Brain microvascular endothelial cell (primary cell): ENCODE measurements around the gene PSMD1.

Source experiments
- DNase-seq: peaks from one replicate; pipeline ENCODE4 v3.0.0-alpha.2; 2020
- H3K27ac ChIP-seq: fragments of 250-450 bp; sonication (Bioruptor Pico); 2 replicates; pipeline ENCODE4 v1.5.1; 2020; ENCODE audit warnings: mild to moderate bottlenecking, moderate library complexity
- H3K27me3 ChIP-seq: fragments of 250-450 bp; sonication (Bioruptor Pico); replicated peaks from 2 replicates; pipeline ENCODE4 v1.5.1; 2020; ENCODE audit warnings: mild to moderate bottlenecking
- H3K36me3 ChIP-seq: fragments of 250-450 bp; sonication (Bioruptor Pico); replicated peaks from 2 replicates; pipeline ENCODE4 v1.5.1; 2020; ENCODE audit warnings: mild to moderate bottlenecking
- H3K4me3 ChIP-seq: 2 replicates; pipeline ENCODE4 v1.5.1; 2011; ENCODE audit warnings: low read depth, mild to moderate bottlenecking, control low read depth, low read length, moderate library complexity
- CTCF ChIP-seq: IDR thresholded peaks from 2 replicates; pipeline ENCODE4 v1.5.1; 2011; ENCODE audit warnings: low read depth, mild to moderate bottlenecking, moderate library complexity, low read length, control low read depth, inconsistent platforms; ENCODE audit errors: missing control alignments
- in situ Hi-C: cut with HindIII; loops from 2 replicates; pipeline ENCODE4 v1.10.0; 2017; ENCODE audit warnings: low sequenced_read_pairs, low pct_ligation_motif_present

PSMD1 gene

GRCh38 chr2:231187736-231188505, 131.3 kb downstream of the PSMD1 start:
- Histone ChIP-seq H3K36me3 (no peaks in the 10 kb centered on the region), H3K27ac (peak overlapping the region; percentile 52), H3K4me3 (no peak overlapping the region), H3K27me3 (no peaks in the 10 kb centered on the region)
- in situ Hi-C loops: no loop called here
- no peak for TF ChIP-seq CTCF
- peak; percentile 66 for DNase-seq

GRCh38 chr2:231188506-231189170, 132.0 kb downstream of the PSMD1 start:
- no peaks in the 10 kb centered on the region for H3K36me3 ChIP-seq
- no peak for TF ChIP-seq CTCF
- no peak overlapping the region for H3K4me3 ChIP-seq
- in situ Hi-C loops: no loop called here
- DNase-seq: no peak
- no peak overlapping the region for H3K27ac ChIP-seq
- no peaks in the 10 kb centered on the region for H3K27me3 ChIP-seq

DNA sequence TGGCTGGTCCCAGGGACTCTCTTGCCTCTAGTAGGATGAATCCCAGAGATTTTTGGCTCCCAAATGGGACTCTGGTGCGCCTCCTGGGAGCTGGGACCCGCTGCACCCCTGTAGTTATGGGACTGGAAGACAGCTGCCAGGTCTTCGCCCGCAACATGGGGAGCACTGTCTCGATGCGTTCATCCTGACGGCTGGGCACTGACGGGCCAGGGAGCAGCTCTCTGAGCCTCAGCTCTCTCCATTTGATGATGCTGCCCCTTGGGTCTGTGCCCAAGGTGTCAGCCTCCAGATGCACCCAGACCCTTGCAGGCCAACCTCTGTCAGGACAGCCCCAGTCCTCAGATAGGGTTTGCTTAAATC, 132.5 kb downstream of the PSMD1 start:
- Histone ChIP-seq H3K36me3 (no peaks in the 10 kb centered on the region), H3K27me3 (no peaks in the 10 kb centered on the region), H3K27ac (no peak overlapping the region), H3K4me3 (no peak overlapping the region)
- DNase-seq: no peak
- TF ChIP-seq CTCF: no peak
- in situ Hi-C loops: no loop called here

GRCh38 chr2:231189571-231190495, 133.2 kb downstream of the PSMD1 start:
- Histone ChIP-seq H3K27ac (peak overlapping the region; percentile 61), H3K36me3 (no peaks in the 10 kb centered on the region), H3K4me3 (no peak overlapping the region), H3K27me3 (no peaks in the 10 kb centered on the region)
- TF ChIP-seq CTCF: no peak
- peak; percentile 24 for DNase-seq
- in situ Hi-C loops: no loop called here

DNA sequence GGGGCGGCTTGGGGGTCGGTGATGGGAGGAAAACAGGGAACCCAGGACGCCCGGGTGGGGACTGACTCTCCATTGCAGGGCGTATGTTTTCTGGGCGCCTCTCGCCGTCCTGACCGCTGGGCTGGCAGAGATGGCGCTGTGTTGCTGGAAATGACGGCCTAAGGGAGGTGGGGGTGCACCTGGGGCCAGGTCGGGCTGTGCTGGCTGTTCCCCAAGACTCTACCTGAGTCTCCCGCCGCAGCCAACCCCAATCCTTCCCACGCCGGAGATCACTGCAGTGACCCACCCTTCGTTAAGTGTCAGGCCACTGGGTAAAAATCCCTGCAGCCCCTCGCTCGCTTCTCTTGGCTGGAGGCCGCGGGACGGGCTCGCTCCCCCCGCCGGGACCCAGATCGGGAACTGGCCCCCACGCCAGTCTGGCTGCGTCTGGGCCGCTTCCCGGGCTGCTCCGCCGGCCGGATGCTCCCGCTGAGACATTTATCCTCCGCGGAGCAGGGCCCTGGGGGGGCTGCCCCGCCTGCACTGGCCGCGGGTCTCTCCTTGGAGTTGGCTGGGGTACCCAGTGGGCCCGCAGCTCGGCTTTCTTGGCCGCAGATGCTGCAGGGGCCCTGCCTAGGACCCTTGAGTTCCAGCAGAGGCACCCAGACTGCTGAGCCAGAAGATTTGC, 134.0 kb downstream of the PSMD1 start:
- Histone ChIP-seq H3K27me3 (no peaks in the 10 kb centered on the region), H3K4me3 (peak overlapping the region; percentile 15), H3K36me3 (no peaks in the 10 kb centered on the region), H3K27ac (peak overlapping the region; percentile 61)
- peak; percentile 28 for DNase-seq
- in situ Hi-C loops: no loop called here
- TF ChIP-seq CTCF: peak; percentile 40
